Tongue (tissue), 2 donors: ENCODE results near the gene SLC10A3. TPM values are rescaled to one million over a fixed set of nuclear protein-coding genes. Genes with fewer than 3 reads are reported as not detected.
A peak's percentile ranks its signal among the peaks of the same experiment; 100 is the strongest.

Source experiments
- DNase-seq: peaks from one replicate; pipeline ENCODE4 v3.0.0-alpha.2; 2015
- total RNA-seq: library from RNA; depleted of rRNA; stranded (reverse); fragments of >200 nt; gene quantifications from one replicate; pipeline ENCODE4 v1.2.3, GENCODE V29; 2014

SLC10A3 gene
- total RNA-seq, 1 donor from 2014 or later = 16.3 TPM

DNA sequence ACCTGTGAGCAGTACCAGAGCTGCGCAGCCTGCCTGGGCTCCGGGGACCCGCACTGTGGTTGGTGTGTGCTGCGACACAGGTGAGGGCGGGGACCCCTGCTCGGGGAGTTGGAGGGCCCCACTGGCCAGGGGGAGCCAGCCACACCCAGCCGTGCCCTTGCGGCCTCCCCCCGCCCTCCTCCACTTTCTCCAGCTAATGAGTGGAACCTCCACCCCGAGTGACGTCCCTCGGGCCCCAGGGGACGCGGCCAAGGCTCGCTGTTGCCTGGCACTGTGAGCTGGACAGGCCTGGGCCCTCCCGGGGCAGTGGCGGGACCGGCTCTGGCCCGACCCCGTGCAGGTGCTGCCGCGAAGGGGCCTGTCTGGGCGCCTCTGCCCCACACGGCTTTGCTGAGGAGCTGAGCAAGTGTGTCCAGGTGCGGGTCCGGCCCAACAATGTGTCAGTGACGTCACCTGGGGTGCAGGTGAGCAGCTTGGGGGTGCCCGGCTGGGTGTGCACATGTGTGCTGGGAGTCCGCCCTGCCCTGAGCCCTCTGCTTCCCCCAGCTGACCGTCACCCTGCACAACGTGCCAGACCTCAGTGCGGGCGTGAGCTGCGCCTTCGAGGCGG, 26.7 kb downstream of the SLC10A3 start:
- no peak for DNase-seq

DNA sequence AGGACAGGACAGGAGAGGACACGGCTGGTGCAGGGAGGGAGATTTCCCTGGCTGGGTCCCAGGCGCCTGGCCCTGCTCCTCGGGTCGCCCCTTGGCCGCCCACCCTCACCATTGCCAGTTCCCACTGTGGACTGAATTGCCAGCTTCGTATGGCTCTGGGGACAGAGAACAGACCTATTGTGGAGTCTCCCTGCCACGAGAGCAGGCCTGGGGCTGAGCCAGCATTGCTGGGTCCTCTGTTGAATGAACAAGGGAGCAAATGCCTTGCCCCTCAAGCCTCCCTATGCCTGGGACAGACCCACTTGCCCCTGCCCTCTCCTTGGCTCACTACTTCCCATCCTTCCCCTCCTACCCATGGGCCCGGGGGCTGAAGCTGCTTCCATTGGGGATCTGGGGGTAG, 28.0 kb downstream of the SLC10A3 start:
- DNase-seq = no peak

DNA sequence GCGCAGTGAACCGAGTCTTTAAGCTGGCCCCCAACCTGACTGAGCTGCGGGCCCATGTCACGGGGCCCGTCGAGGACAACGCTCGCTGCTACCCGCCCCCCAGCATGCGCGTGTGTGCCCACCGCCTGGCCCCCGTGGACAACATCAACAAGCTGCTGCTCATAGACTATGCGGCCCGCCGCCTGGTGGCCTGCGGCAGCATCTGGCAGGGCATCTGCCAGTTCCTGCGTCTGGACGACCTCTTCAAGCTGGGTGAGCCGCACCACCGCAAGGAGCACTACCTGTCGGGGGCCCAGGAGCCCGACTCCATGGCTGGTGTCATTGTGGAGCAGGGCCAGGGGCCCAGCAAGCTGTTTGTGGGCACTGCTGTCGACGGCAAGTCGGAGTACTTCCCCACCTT, 30.1 kb downstream of the SLC10A3 start:
- DNase-seq = no peak

DNA sequence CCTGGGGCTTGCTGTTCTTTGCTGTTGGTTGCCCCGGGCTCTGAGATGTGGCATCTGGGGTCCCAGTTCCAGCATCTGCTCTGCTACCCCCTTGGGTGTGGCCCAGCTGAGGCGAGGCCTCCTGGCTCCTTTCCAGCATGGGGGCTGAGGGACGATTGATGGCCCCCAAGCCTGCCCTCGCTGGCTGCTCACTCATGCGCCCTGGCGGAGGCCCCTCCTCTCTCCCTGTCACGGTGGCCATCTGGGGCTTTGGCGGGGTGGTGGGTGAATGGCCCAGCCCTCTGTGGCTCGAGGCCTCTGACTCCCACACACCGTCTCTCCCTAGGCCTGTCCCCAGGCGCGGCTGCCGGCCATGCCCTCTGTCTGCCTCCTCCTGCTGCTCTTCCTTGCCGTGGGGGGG, 30.6 kb downstream of the SLC10A3 start:
- no peak for DNase-seq

DNA sequence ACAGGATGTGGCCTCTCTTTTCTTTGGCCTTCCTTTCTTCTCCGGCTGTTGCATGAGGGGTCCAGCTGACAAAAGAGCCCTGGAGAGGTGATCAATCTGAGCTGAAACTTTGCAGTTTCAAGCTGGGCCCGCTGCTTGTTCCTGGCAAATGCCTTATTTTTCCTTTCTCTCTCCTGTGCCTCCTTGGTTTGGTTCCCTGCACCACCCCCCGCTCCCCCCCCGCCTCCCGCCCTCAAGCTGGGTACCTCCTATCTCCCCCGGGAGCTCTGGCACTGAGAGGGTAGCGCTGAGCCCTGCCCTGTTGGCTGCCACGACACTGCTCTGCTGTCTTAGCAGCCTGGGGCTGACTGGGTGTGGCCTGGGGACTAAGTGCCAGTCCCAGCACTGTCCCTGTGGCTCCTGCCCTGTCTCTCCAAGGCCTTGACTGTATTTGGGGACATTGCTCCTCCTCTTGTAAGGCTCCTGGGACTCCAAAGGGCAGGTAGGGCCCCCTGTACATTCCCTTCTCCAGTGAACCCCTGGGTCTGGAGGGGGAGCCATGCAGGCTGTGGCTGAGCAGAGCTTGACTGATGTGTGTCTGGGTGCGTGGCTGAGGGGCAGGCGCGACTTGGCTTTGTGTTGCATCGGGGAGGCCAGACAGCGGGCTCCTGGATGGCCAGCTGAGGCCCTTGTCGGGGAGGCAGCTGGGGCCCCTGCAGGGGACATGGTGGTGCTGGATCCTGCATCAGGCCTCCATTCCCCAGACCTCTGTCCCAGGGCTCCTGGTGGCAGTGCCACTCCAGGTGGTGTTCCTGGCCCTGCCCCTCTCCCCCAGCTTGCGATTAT, 31.3 kb downstream of the SLC10A3 start:
- DNase-seq = peak; percentile 36

DNA sequence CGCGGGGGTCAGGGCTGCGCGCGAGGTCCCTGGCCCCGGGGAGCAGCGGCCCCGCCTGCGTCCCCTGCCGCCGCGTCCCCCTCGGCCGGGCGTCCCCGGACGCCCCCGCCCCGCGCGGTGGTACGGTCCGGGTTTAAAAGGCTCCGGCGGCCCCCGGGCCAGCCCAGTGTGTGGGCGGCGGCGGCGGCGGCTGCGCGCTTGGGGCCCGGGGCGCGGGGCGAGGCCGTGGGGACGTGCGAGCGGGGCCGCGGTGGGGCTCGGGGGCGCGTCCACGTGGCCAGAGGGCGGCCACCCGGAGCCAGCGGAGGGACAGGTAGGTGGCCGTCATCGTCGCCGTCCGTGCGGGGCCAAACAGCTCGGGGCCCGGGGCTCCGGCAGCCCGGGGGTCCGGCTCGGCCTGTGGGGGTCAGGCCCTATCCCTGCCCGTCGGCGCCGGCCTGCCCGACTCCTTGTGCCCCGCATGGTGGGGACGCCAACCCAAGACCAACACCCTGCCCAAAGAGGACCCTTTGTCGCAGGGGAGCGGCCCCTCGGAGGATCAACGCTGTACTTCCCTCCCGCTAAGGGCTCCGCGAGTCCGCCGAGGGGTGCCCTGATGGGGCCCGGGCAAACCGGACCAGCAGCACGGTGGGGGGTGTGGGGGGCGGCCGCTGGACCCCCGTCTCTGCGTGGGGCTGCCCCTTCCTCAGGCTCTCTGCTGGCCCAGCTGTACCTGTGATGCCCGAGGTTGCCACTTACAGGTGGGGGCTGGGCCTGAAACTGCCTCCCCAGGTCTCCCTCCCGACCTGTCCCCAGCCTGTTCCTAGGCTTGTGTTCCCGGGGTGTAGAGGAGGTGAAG, 32.1 kb downstream of the SLC10A3 start, which contains the start of gene PLXNA3:
Gene PLXNA3, plus strand, starts transcription at position 166 of the 838 bp plus-strand sequence. CDS start 1,903 bp downstream, outside the sequence.
- peak; percentile 64 for DNase-seq

DNA sequence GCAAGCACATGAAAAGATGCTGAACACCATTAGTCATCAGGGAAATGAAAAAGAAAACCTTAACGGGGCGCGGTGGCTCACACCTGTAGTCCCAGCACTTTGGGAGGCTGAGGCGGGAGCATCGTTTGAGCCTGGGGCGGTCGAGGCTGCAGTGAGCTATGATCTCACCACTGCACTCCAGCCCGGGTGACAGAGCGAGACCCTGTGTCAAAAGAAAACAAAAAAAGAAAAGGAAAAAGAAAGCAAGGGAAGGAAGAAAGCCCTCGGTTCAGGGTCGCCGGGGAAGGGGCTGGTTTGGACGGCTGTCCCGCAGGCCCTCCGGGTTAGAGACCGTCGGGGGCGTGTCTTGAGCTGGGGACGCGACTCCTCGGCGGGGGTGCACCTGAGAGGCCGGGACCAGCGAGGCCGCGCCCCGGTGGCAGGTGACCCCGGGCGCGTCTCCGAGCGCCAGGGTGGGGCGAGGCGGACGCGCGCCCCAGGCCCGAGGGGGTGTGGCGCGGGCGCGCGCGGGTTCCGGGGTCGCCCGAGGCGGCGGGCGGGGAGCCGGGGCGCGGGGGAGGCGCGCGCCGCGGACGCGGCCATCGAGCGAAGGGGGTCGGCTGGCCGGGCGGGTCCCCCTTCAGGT, 32.8 kb downstream of the SLC10A3 start:
- peak; percentile 32 for DNase-seq

DNA sequence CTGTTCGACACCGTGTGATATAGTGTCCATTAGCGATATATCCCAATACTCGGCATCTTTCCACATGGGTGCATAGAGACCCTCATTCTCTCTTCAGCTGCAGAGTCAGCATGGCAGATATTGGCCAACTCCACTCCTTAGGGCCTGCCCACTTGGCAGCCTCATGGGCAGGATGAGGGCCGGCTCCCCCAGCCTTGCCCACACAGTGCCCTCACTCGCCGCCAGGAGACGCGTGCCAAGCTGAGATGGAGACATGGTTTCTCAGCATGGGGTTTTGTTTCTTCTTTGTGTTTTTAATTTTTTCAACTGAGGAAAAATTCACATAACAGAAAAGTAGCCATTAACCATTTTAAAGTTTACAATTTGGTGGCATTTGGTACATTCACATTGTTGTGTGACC, 37.6 kb downstream of the SLC10A3 start:
- DNase-seq = no peak

DNA sequence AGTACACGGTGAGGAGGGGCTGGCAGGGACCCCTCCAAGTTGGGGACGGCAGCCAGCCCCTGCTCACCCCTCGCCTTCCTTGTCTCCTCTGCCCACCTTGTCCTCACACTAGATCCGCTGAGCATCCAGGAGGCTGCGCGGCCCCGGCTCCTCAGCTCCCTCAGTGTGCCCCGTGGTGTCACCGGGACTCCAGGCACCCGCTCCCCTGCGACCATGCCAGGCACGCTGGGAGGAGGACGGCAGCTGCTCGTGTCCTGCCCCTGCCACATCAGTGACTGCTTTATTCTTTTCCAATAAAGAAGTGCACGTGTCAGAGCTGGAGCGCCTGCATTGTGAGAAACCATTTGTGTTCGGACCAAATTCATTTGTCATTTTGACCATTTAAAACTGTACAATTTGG, 40.1 kb downstream of the SLC10A3 start:
- DNase-seq = no peak

DNA sequence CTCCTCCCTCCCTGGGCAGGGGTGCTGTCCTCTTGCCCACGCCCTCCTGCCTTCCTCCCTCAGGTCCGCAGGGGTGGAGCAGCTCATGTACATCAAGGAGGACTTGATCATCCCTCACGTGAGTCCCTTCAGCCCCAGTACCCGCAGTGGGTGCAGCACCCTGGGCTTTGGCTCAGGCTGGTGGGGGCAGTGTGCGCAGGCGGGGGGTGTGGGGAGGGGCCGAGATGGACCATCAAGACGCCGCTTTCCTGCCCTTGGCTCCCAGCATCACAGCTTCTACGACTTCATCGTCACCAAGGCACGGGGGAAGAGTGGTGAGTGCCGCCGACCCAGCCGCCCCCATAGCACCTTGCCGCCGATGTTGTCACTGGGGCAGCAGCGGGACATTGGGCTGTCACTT, 40.8 kb downstream of the SLC10A3 start:
- no peak for DNase-seq

DNA sequence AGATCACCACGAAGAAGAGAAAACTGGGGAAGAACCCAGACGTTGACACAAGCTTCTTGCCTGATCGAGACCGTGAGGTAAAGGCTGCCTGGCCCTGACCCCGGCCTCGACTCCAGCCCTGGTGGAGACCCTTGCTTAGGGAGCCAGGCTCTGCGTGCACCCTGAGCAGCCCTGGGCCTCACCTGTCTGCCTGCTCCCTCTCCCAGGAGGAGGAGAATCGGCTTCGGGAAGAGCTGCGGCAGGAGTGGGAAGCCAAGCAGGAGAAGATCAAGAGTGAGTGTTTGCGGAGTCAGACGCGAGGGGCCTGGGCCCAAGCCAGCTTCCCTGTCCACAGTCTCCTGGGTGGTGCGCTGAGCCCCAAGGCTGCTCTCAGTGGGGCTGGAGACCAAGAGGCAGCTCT, 41.9 kb downstream of the SLC10A3 start:
- no peak for DNase-seq

DNA sequence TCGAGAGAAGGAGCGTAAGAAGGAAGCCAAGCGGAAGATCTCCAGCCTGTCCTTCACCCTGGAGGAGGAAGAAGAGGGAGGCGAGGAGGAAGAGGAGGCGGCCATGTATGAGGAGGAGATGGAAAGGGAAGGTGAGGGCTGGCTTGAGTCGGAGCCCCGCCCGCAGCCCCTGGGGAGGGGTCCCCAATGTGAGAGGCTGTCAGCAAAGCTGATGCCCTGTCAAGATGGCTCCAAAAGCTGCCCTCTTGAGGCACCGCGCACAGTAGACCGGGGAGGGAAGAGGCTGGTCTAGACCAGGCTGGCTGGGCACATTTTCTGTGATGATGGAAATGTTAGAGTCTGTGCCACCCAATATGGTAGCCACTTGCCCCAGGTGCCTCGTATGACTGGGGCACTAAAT, 44.0 kb downstream of the SLC10A3 start:
- no peak for DNase-seq

DNA sequence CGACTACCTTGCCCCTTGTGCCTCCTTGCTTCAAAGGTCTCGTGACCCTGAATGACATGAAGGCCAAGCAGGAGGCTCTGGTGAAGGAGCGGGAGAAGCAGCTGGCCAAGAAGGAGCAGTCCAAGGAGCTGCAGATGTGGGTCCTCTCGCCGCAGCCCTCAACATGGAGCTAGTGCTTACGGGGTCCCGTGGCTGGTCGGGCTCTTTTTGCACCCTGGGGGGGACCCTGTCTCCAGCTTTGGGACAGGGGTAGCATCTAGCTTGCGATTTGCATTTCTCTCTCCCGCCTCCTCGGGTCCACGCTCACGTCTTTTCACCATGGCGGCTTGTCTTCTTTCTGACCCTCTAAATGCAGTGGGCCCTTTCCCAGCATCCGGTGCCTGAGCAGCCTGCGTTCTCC, 44.7 kb downstream of the SLC10A3 start:
- DNase-seq = no peak

DNA sequence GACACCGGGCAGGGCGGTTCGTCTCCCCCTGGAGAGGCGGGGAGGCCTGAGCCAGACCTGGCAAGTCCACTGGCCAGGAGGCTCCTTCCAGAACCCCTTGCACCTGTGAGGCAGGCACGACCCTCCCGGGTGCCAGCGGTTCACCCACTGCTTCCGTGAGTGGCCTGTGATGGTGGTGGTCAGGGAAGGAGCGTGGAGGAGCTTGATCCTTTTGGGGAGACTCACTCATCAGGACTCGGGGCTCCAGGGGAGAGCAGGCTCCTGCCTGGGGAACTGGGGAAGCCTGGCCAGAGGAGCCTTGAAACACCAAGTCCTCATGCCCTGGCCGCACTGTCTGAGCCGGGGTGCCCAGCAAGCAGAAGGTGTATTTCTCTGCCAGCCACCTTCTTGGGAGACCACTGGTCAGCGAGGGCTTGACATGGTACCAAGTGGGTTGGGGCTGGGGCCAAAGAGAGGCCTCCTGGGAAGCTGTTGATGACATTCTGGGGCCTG, 45.6 kb downstream of the SLC10A3 start:
- no peak for DNase-seq

DNA sequence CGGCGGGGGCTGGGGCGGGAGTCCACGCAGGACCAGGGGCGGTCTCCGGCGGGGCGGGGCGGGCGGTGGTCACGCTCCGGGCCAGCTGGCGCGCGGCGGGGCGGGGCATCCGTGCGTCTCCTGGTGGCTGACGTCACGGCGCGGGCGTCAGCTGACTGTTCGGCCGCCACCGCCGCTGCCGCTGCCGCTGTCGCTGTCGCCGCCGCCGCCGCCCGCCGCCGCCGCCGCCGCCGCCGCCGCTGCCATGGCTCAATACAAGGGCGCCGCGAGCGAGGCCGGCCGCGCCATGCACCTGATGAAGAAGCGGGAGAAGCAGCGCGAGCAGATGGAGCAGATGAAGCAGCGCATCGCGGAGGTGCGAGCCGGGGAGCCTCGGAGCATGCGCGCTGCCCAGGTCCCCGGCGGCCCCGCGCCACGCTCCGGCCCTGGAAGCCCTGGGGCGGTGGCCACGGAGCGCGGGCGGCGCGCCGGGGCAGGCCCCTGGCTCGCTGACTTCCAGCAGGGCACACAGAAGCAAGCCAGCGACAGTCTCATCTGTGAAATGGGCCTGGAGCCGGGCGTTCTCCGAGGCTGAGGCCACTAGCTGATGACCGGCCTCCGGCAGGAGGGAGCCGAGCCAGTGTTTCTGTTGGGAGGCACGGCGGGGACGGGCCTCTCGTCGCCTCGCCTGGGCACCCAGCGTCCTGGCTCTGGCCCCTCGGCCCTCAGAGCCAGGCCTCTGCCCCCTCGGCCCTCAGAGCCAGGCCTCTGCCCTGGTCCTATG, 46.3 kb downstream of the SLC10A3 start, which contains the start of gene FAM50A:
Gene FAM50A, plus strand, starts transcription at position 150 of the 763 bp plus-strand sequence. Its CDS starts 95 bp downstream, at position 245.
- DNase-seq = peak; percentile 86

DNA sequence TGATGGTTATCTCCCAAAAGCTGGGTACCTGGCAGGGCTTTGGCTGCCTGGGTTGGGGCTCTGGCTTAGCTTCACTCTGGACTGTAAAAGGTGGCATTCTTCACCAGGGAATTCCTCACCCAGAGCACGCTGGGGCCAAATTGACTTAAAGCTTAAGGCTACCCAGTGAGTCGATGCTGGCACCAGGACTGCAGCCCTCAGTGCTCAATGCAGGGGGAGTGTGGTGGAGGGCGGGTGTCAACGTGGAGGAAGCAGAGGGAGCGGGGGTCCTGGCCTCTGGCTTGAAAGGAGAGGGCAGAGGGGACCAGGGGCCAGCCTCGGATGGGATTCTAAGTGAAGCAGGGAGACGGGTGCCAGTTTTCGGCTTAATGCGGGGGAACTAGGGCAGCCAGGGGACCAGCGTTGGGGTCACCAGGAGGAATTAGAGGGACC, 46.9 kb downstream of the SLC10A3 start:
- no peak for DNase-seq

DNA sequence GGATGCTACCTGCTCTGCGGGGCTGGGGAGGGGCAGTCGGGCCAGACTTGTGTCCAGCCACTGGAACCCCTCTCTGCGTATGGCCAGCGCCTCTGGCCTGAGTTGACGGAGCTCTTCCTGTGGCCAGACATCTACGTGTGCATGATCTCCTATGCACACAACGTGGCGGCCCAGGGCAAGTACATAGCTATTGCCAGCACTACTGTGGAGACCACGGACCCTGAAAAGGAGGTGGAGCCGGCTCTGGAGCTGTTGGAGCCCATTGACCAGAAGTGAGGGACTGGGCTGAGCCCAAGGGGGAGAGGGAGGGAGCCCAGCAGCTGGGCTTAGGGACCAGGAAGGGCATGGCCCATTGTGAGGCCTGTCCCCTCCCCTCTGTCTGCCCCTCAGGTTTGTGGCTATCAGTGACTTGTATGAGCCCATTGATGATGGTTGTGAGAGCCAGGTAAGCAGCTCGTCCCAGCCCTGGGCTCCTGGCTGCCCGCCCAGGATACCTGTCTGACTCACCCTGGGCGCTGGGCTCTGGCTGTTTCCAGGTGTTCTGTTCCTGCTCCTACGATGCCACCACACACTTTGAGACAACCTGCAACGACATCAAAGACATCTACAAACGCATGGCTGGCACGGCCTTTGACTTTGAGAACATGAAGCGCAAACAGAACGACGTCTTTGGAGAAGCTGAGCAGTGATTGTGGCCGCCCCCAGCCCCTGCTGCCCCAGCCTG, 48.3 kb downstream of the SLC10A3 start:
- no peak for DNase-seq

DNA sequence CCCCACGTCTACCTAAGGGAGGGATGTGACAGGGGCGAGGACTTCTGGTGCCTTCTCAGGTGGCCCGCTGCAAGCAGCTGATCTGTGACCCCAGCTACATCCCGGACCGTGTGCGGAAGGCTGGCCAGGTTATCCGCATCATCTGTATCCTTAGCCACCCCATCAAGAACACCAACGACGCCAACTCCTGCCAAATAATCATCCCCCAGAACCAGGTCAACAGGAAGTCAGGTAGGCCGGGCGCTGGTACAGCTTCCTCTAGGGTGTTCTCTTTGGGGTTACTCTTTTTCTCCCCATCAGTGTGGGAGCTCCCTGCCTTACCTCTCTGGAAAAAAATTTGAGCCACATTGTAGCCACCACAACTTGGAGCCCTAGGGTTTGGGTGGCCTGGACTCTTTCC, 48.9 kb downstream of the SLC10A3 start:
- DNase-seq = no peak

DNA sequence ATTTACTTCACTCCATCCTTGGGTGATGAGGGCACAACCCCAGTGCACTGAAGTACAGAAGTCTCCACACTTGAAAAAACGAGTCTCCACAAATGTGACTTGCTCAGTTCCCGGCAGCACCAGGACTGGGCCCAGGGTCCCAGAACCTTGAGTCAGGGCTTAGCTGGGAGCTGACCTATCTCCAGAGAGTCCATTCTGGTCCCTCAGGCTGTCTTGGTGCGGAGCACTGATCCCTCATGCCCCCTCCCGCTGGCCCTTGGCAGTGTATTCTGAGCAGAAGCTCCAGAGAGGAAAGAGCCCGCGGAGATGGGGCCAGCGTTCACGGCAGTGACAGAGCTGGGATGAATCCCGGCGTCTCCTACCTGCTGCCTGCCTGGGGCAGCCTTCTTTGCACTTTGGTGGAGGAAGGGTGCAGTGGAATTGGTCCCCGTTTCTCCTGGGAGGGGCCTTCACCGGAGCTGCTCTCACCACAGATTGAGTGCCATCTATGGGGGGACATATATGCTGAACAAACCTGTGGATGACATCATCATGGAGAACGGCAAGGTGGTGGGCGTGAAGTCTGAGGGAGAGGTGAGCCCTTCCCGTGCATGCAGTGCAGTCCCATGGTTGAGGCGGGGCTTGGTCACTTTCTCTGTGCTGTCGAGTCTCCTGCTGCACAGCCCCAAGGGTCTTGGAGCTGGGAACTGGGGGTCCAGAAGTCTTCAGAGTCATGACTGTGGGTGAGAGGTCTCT, 49.6 kb downstream of the SLC10A3 start:
- DNase-seq = no peak

DNA sequence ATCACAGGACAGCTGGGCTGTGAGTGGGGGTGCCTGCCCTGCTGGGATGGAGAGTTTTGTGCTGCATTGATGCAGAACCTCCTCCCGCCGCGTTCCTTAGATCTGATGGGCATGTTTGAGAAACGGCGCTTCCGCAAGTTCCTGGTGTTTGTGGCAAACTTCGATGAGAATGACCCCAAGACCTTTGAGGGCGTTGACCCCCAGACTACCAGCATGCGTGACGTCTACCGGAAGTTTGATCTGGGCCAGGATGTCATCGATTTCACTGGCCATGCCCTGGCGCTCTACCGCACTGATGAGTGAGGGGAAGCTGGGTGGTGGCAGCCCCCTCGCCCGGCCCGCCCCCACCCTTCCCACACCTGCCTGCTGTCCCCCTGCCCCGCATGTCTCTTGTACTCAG, 50.6 kb downstream of the SLC10A3 start:
- no peak for DNase-seq
